ENCODE results near the gene SFRP4. TPM values are rescaled to one million over a fixed set of nuclear protein-coding genes. Genes with fewer than 3 reads are reported as not detected.

Gene SFRP4
- total and polyA plus RNA-seq, 2 of the 4 experiments (the other 2 are of a cell fraction), result not detected

DNA sequence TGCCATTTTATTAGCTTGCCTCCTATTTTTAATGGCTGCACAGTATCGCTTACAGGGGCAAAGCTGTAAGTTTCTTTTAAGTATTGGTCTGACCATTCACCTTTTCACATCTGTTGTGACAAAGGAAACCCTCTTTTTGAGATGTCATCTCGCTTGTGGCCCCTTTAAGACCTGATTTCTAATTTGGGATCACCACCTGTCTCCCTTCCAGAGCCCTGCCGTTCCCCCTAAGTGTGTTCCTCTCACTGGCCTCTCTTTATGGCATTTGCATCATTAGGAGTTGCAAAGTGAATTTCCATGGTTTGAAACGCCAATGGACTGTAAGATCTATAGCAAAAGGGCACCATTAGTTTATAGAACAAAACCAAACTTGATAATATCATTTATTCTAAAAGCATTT lies 5.3 kb upstream of the SFRP4 start:
- in situ Hi-C loops (cut with MboI; ENCODE audit: low sequenced_read_pairs) (no loop called here), intact Hi-C loops (cut with micrococcal nuclease) (no loop called here), dilution Hi-C loops (cut with HindIII; ENCODE audit: low sequenced_read_pairs, unreplicated experiment) (no loop called here)
- Histone ChIP-seq H3K36me3 (ENCODE audit: control insufficient read depth, insufficient read depth, low read length) (no peaks in the 10 kb centered on the region), H3K9me1 (ENCODE audit: insufficient read depth, low read length) (no peaks in the 10 kb centered on the region), H3K4me2 (ENCODE audit: low read depth, low read length) (no peak overlapping the region), H3K14ac (replicated peaks; ENCODE audit: low read depth, low read length) (no peak overlapping the region), H2BK15ac (ENCODE audit: low read depth, low read length) (no peak overlapping the region), H2BK20ac (ENCODE audit: low read depth, low read length) (no peak overlapping the region), H3K23ac (ENCODE audit: low read depth, low read length) (no peak overlapping the region), H2BK5ac (ENCODE audit: low read depth, low read length, poor library complexity, severe bottlenecking) (no peak overlapping the region), H3K9ac (ENCODE audit: low read depth, low read length) (no peak overlapping the region), H3K27ac (ENCODE audit: insufficient read depth, low read length) (no peak overlapping the region), H2BK120ac (ENCODE audit: low read depth, low read length) (no peak overlapping the region), H3K4me1 (ENCODE audit: control insufficient read depth, insufficient read depth, low read length) (no peaks in the 10 kb centered on the region), H4K91ac (ENCODE audit: insufficient read depth, low read depth, low read length) (no peak overlapping the region), H2AFZ (replicated peaks; ENCODE audit: low read length, poor library complexity) (no peak overlapping the region), H3K56ac (ENCODE audit: extremely low read depth, insufficient read depth, low read length) (no peak overlapping the region), H4K5ac (ENCODE audit: low read depth, low read length) (no peak overlapping the region), H3K9me3 (ENCODE audit: control insufficient read depth, insufficient read depth, low read length) (no peaks in the 10 kb centered on the region), H3K18ac (ENCODE audit: low read depth, low read length) (no peak overlapping the region), H3K4me3 (ENCODE audit: insufficient read depth, low read depth, low read length) (no peak overlapping the region), H3K79me1 (ENCODE audit: low read depth in 1 of 2, low read length in 2 of 2) (no peaks in the 10 kb centered on the region), H2AK5ac (ENCODE audit: low read depth, low read length) (no peak overlapping the region), H4K20me1 (ENCODE audit: insufficient read depth, low read length) (no peaks in the 10 kb centered on the region), H3K4ac (ENCODE audit: low read depth, low read length) (no peak overlapping the region), H3K27me3 (ENCODE audit: control insufficient read depth, insufficient read depth, low read length) (no peaks in the 10 kb centered on the region; the same call in 1 of the 2 replicates), H2AK9ac (replicated peaks; ENCODE audit: low read depth, low read length, poor library complexity) (no peak overlapping the region), H4K8ac (ENCODE audit: low read depth in 2 of 2, low read length in 2 of 2) (no peak overlapping the region)
- WGBS, 2 experiments (ENCODE audit: extremely low coverage in 2 of 2, insufficient read length in 1 of 2), result no CpG with 5 or more reads among the region's 4 CpGs
- no TSS peak for BruUV-seq (replicated peaks)
- ChIA-PET POLR2A (ENCODE audit: unreplicated experiment) (no interaction called here), CTCF (interaction anchor here (0.6 kb wide), 1 partner anchor 20 kb away, joined by 3 read pairs; no protein-coding TSS in a partner anchor)
- ATAC-seq (ENCODE audit: low read depth) (no peak), DNase-seq (no peak)
- no peak for TF ChIP-seq FOS (IDR thresholded peaks at IDR 0.05; ENCODE audit: low read depth, low read length)
- no peak for TF ChIP-seq SMC3 (IDR thresholded peaks at IDR 0.05; ENCODE audit: low read depth, low read length)
- TF ChIP-seq, protein P1, sequence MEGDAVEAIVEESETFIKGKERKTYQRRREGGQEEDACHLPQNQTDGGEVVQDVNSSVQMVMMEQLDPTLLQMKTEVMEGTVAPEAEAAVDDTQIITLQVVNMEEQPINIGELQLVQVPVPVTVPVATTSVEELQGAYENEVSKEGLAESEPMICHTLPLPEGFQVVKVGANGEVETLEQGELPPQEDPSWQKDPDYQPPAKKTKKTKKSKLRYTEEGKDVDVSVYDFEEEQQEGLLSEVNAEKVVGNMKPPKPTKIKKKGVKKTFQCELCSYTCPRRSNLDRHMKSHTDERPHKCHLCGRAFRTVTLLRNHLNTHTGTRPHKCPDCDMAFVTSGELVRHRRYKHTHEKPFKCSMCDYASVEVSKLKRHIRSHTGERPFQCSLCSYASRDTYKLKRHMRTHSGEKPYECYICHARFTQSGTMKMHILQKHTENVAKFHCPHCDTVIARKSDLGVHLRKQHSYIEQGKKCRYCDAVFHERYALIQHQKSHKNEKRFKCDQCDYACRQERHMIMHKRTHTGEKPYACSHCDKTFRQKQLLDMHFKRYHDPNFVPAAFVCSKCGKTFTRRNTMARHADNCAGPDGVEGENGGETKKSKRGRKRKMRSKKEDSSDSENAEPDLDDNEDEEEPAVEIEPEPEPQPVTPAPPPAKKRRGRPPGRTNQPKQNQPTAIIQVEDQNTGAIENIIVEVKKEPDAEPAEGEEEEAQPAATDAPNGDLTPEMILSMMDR (conservative IDR thresholded peaks at IDR 0.05; ENCODE audit: low read depth, low read length), result no peak
- TF ChIP-seq, protein P2, sequence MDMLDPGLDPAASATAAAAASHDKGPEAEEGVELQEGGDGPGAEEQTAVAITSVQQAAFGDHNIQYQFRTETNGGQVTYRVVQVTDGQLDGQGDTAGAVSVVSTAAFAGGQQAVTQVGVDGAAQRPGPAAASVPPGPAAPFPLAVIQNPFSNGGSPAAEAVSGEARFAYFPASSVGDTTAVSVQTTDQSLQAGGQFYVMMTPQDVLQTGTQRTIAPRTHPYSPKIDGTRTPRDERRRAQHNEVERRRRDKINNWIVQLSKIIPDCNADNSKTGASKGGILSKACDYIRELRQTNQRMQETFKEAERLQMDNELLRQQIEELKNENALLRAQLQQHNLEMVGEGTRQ (IDR thresholded peaks at IDR 0.05; ENCODE audit: low read depth, low read length), result no peak
- TF ChIP-seq RAD21 (IDR thresholded peaks at IDR 0.05; ENCODE audit: low read length), result no peak
- TF ChIP-seq MAZ (IDR thresholded peaks at IDR 0.05; ENCODE audit: borderline replicate concordance, low read depth, low read length), result no peak
- no peak for TF ChIP-seq MXI1 (IDR thresholded peaks at IDR 0.05; ENCODE audit: borderline replicate concordance, low read depth, low read length)
- TF ChIP-seq RCOR1 (IDR thresholded peaks at IDR 0.05; ENCODE audit: insufficient replicate concordance, low read length), result no peak
- no peak for TF ChIP-seq POLR2A (IDR thresholded peaks at IDR 0.05; ENCODE audit: low read depth, low read length)

Measured in IMR-90 (cell line).